ENCODE results near the gene POLN. TPM values are rescaled to one million over a fixed set of nuclear protein-coding genes. Genes with fewer than 3 reads are reported as not detected.

Gene POLN
- total and polyA plus RNA-seq, 2 of the 4 experiments (the other 2 are of a cell fraction), result 0.63 to 0.72 TPM

GRCh38 chr4:2266181-2266580, 24.3 kb upstream of the POLN start:
- Histone ChIP-seq H3K9me1 (ENCODE audit: insufficient read depth, low read length) (no peaks in the 10 kb centered on the region), H3K4me1 (ENCODE audit: control insufficient read depth, insufficient read depth, low read length) (peaks cover 3% of the 10 kb centered on the region; the same call in 1 of the 2 replicates), H4K20me1 (ENCODE audit: insufficient read depth, low read length) (no peaks in the 10 kb centered on the region), H3K9me3 (ENCODE audit: control insufficient read depth, insufficient read depth, low read length) (no peaks in the 10 kb centered on the region), H2AK9ac (replicated peaks; ENCODE audit: low read depth, low read length, poor library complexity) (peak overlapping the region; percentile 52), H2AK5ac (ENCODE audit: low read depth, low read length) (no peak overlapping the region; the same call in 1 of the 2 replicates), H3K27ac (ENCODE audit: insufficient read depth, low read length) (no peak overlapping the region), H3K18ac (ENCODE audit: low read depth, low read length) (no peak overlapping the region), H3K9ac (ENCODE audit: low read depth, low read length) (no peak overlapping the region), H3K56ac (ENCODE audit: extremely low read depth, insufficient read depth, low read length) (no peak overlapping the region), H2BK20ac (ENCODE audit: low read depth, low read length) (0 out of 2 replicates have a peak overlapping the region, but pooled peaks have one; percentile 34), H3K79me1 (ENCODE audit: low read depth in 1 of 2, low read length in 2 of 2) (peaks cover 0 to 4% of the 10 kb centered on the region in 2 experiments; a peak in 2 of 4 replicates), H3K27me3 (ENCODE audit: control insufficient read depth, insufficient read depth, low read length) (no peaks in the 10 kb centered on the region; the same call in 1 of the 2 replicates), H3K4ac (ENCODE audit: low read depth, low read length) (0 out of 2 replicates have a peak overlapping the region, but pooled peaks have one; percentile 43), H3K23ac (ENCODE audit: low read depth, low read length) (no peak overlapping the region), H4K91ac (ENCODE audit: insufficient read depth, low read depth, low read length) (no peak overlapping the region), H4K8ac (ENCODE audit: low read depth in 2 of 2, low read length in 2 of 2) (0 out of 4 replicates have a peak overlapping the region, but pooled peaks of 1 of the 2 experiments have one; percentile 59), H2AFZ (replicated peaks; ENCODE audit: low read length, poor library complexity) (peak overlapping the region; percentile 86), H3K36me3 (ENCODE audit: control insufficient read depth, insufficient read depth, low read length) (no peaks in the 10 kb centered on the region), H2BK15ac (ENCODE audit: low read depth, low read length) (no peak overlapping the region), H2BK5ac (ENCODE audit: low read depth, low read length, poor library complexity, severe bottlenecking) (no peak overlapping the region), H2BK120ac (ENCODE audit: low read depth, low read length) (0 out of 2 replicates have a peak overlapping the region, but pooled peaks have one; percentile 32), H4K5ac (ENCODE audit: low read depth, low read length) (no peak overlapping the region; the same call in 1 of the 2 replicates), H3K4me3 (ENCODE audit: insufficient read depth, low read depth, low read length) (no peak overlapping the region), H3K4me2 (ENCODE audit: low read depth, low read length) (no peak overlapping the region), H3K14ac (replicated peaks; ENCODE audit: low read depth, low read length) (no peak overlapping the region)
- ATAC-seq (ENCODE audit: low read depth) (no peak), DNase-seq (no peak)
- intact Hi-C loops (cut with micrococcal nuclease) (loop anchor here (10.0 kb wide), 1 partner anchor 149 kb away; the partner anchor contains the start of genes CFAP99 and ZFYVE28), dilution Hi-C loops (cut with HindIII; ENCODE audit: low sequenced_read_pairs, unreplicated experiment) (no loop called here), in situ Hi-C loops (cut with MboI; ENCODE audit: low sequenced_read_pairs) (no loop called here)
- TF ChIP-seq, protein P1, sequence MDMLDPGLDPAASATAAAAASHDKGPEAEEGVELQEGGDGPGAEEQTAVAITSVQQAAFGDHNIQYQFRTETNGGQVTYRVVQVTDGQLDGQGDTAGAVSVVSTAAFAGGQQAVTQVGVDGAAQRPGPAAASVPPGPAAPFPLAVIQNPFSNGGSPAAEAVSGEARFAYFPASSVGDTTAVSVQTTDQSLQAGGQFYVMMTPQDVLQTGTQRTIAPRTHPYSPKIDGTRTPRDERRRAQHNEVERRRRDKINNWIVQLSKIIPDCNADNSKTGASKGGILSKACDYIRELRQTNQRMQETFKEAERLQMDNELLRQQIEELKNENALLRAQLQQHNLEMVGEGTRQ (IDR thresholded peaks at IDR 0.05; ENCODE audit: low read depth, low read length), result no peak
- no peak for TF ChIP-seq CHD1 (IDR thresholded peaks at IDR 0.05; ENCODE audit: low read depth, low read length)
- TF ChIP-seq MXI1 (IDR thresholded peaks at IDR 0.05; ENCODE audit: borderline replicate concordance, low read depth, low read length), result no peak
- TF ChIP-seq, protein P2, sequence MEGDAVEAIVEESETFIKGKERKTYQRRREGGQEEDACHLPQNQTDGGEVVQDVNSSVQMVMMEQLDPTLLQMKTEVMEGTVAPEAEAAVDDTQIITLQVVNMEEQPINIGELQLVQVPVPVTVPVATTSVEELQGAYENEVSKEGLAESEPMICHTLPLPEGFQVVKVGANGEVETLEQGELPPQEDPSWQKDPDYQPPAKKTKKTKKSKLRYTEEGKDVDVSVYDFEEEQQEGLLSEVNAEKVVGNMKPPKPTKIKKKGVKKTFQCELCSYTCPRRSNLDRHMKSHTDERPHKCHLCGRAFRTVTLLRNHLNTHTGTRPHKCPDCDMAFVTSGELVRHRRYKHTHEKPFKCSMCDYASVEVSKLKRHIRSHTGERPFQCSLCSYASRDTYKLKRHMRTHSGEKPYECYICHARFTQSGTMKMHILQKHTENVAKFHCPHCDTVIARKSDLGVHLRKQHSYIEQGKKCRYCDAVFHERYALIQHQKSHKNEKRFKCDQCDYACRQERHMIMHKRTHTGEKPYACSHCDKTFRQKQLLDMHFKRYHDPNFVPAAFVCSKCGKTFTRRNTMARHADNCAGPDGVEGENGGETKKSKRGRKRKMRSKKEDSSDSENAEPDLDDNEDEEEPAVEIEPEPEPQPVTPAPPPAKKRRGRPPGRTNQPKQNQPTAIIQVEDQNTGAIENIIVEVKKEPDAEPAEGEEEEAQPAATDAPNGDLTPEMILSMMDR (conservative IDR thresholded peaks at IDR 0.05; ENCODE audit: low read depth, low read length), result no peak
- no peak for TF ChIP-seq BHLHE40 (IDR thresholded peaks at IDR 0.05; ENCODE audit: low read depth, low read length)
- no peak for TF ChIP-seq POLR2A (IDR thresholded peaks at IDR 0.05; ENCODE audit: low read depth, low read length)
- TF ChIP-seq, protein P3, sequence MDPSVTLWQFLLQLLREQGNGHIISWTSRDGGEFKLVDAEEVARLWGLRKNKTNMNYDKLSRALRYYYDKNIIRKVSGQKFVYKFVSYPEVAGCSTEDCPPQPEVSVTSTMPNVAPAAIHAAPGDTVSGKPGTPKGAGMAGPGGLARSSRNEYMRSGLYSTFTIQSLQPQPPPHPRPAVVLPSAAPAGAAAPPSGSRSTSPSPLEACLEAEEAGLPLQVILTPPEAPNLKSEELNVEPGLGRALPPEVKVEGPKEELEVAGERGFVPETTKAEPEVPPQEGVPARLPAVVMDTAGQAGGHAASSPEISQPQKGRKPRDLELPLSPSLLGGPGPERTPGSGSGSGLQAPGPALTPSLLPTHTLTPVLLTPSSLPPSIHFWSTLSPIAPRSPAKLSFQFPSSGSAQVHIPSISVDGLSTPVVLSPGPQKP (IDR thresholded peaks at IDR 0.05; ENCODE audit: borderline replicate concordance, low read depth, low read length), result no peak
- TF ChIP-seq CEBPB (IDR thresholded peaks at IDR 0.05; ENCODE audit: low read depth, low read length), result no peak
- TF ChIP-seq RAD21 (IDR thresholded peaks at IDR 0.05; ENCODE audit: low read length), result no peak
- no peak for TF ChIP-seq MAZ (IDR thresholded peaks at IDR 0.05; ENCODE audit: borderline replicate concordance, low read depth, low read length)
- TF ChIP-seq SMC3 (IDR thresholded peaks at IDR 0.05; ENCODE audit: low read depth, low read length), result no peak
- TF ChIP-seq FOS (IDR thresholded peaks at IDR 0.05; ENCODE audit: low read depth, low read length), result no peak
- TF ChIP-seq RCOR1 (IDR thresholded peaks at IDR 0.05; ENCODE audit: insufficient replicate concordance, low read length), result no peak
- no peak for TF ChIP-seq RFX5 (IDR thresholded peaks at IDR 0.05; ENCODE audit: low read depth, low read length)
- TF ChIP-seq MAFK (IDR thresholded peaks at IDR 0.05; ENCODE audit: low read depth, low read length), result no peak
- no peak for TF ChIP-seq NFE2L2 (IDR thresholded peaks at IDR 0.05; ENCODE audit: low read depth, low read length)
- ChIA-PET POLR2A (ENCODE audit: unreplicated experiment) (no interaction called here), CTCF (no interaction called here)
- 20% methylated on average over 1 of the region's 8 CpGs; no CpG with 5 or more reads in 1 of the 2 experiments for WGBS, 2 experiments (ENCODE audit: extremely low coverage in 2 of 2, insufficient read length in 1 of 2)
- BruUV-seq (replicated peaks), result no TSS peak

Data from IMR-90 (cell line).